SK-N-DZ (cell line): ENCODE data around the gene PPP2R3A. TPM values are rescaled to one million over a fixed set of nuclear protein-coding genes. Genes with fewer than 3 reads are reported as not detected.
"Not testable (repeated sequence)": the region's sequence is repeated elsewhere in the genome, so short reads cannot be mapped to it uniquely, and the experiment has no call there.

ENCODE experiments used
- DNase-seq: peaks from one replicate; pipeline ENCODE4 v3.0.0-alpha.2; 2015; ENCODE audit warnings: low spot score
- polyA plus RNA-seq, 2 experiments: library from polyadenylated mRNA; depleted of rRNA; stranded (reverse); fragments of >200 nt; gene quantifications; 2 replicates each; pipeline ENCODE4 v1.2.3, GENCODE V29; 2014

The PPP2R3A gene, protein sequence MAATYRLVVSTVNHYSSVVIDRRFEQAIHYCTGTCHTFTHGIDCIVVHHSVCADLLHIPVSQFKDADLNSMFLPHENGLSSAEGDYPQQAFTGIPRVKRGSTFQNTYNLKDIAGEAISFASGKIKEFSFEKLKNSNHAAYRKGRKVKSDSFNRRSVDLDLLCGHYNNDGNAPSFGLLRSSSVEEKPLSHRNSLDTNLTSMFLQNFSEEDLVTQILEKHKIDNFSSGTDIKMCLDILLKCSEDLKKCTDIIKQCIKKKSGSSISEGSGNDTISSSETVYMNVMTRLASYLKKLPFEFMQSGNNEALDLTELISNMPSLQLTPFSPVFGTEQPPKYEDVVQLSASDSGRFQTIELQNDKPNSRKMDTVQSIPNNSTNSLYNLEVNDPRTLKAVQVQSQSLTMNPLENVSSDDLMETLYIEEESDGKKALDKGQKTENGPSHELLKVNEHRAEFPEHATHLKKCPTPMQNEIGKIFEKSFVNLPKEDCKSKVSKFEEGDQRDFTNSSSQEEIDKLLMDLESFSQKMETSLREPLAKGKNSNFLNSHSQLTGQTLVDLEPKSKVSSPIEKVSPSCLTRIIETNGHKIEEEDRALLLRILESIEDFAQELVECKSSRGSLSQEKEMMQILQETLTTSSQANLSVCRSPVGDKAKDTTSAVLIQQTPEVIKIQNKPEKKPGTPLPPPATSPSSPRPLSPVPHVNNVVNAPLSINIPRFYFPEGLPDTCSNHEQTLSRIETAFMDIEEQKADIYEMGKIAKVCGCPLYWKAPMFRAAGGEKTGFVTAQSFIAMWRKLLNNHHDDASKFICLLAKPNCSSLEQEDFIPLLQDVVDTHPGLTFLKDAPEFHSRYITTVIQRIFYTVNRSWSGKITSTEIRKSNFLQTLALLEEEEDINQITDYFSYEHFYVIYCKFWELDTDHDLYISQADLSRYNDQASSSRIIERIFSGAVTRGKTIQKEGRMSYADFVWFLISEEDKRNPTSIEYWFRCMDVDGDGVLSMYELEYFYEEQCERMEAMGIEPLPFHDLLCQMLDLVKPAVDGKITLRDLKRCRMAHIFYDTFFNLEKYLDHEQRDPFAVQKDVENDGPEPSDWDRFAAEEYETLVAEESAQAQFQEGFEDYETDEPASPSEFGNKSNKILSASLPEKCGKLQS (N-terminal part only)
- polyA plus RNA-seq (2014; cell fraction: cytosol; rRNA removed): 3.9 and 4.0 TPM in 2 replicates
- 1.8 and 2.8 TPM in 2 replicates for polyA plus RNA-seq (2014; cell fraction: nucleus; rRNA removed)

- peak; percentile 90 for DNase-seq
These were observed at the start of gene PPP2R3A for GRCh38 chr3:135965506-135966270. TSS of gene PPP2R3A (plus strand) at chr3:135965728. CDS start at chr3:136001499, 35,771 bp downstream.

GRCh38 chr3:135916310-135916709 lies 49.2 kb upstream of the PPP2R3A start:
- DNase-seq: no peak

DNA sequence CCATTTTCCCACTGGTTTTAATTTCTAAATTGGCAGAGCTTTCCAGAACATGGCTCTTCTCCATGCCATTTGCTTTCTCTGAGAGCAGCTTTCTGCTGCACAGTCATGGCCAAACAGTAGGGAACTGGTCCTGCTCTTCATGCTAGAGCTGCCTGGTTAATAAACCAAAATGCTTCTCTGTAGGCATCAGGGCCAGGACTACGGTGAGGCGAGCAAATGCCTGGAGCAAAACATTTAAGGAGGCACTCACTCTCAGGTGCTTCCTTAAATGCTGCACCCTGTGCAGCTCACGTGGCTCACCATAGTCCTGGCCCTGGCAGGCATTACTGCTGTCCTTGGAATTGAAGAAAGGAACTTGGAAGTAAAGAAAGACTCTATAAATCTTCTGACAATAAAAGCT lies 48.5 kb upstream of the PPP2R3A start:
- DNase-seq: no peak

GRCh38 chr3:135917927-135918597 lies 47.5 kb upstream of the PPP2R3A start:
- no peak for DNase-seq

DNA sequence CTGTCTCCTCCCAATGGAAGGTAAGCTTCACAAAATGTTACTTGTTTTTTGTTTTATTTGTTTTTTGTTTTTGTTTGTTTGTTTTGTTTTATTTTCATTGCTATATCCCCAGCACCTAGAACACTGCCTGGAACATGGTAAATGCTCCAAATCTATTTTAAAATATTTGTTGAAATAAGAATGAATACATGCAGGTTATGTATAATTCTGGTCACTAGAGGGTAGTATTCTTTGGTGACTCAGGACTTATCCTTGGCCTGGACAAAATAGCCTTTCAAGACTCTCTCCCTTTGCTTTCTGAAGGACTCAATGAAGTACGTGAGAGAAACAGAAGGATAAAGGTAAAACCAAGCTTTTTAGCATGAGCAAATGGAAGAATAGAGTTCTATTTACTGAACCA lies 46.9 kb upstream of the PPP2R3A start:
- DNase-seq: no peak

DNA sequence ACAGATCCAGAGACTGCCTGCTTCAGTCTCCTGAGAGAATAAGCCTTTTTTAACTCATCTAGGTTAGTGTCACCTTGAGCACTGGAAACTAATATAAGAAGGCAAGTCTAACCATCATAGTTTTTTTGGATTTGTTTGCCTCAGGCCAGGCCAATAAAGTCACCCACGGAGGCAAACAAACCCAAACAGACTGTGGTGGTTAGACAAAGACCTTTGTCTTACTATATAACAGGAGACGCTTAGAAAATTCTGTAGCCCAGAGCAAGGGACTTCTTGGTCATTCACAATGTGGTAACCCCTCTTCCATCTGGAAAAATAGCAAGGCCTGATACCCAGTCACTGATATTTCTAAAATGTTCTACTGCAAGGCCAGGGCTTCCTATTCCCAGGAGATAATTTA lies 45.3 kb upstream of the PPP2R3A start:
- DNase-seq: no peak

- DNase-seq: no peak
These were observed 42.7 kb upstream of the PPP2R3A start for GRCh38 chr3:135922903-135923250.

- no peak for DNase-seq
These were observed 41.0 kb upstream of the PPP2R3A start for GRCh38 chr3:135924506-135924905.

GRCh38 chr3:135926664-135927063 lies 38.9 kb upstream of the PPP2R3A start:
- DNase-seq: no peak

- DNase-seq: no peak
These were observed 38.4 kb upstream of the PPP2R3A start for GRCh38 chr3:135927155-135927554.

- no peak for DNase-seq
These were observed 35.9 kb upstream of the PPP2R3A start for GRCh38 chr3:135929670-135930069.

- DNase-seq: no peak
These were observed 35.3 kb upstream of the PPP2R3A start for GRCh38 chr3:135930255-135930654.

DNA sequence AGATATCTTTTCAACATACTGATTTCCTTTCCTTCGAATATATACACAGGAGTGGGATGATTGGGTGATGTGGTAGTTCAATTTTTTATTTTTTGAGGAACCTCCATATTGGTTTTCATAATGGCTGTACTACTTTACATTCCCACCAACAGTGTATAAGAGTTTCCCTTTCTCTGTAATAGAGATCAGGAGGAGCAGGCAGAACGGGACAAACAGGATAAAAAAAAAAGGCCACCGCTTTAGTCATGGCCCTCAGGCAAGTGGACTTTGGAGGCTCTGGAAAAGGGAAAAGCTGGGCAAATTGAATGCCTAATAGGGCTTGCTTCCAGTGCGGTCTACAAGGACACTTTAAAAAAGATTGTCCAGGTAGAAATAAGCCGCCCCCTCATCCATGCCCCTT lies 30.4 kb upstream of the PPP2R3A start:
- DNase-seq: not testable (repeated sequence)

GRCh38 chr3:135937766-135938165 lies 27.8 kb upstream of the PPP2R3A start:
- DNase-seq: not testable (repeated sequence)

- no peak for DNase-seq
These were observed 20.7 kb upstream of the PPP2R3A start for GRCh38 chr3:135944831-135945230.

GRCh38 chr3:135950941-135951340 lies 14.6 kb upstream of the PPP2R3A start:
- no peak for DNase-seq

DNA sequence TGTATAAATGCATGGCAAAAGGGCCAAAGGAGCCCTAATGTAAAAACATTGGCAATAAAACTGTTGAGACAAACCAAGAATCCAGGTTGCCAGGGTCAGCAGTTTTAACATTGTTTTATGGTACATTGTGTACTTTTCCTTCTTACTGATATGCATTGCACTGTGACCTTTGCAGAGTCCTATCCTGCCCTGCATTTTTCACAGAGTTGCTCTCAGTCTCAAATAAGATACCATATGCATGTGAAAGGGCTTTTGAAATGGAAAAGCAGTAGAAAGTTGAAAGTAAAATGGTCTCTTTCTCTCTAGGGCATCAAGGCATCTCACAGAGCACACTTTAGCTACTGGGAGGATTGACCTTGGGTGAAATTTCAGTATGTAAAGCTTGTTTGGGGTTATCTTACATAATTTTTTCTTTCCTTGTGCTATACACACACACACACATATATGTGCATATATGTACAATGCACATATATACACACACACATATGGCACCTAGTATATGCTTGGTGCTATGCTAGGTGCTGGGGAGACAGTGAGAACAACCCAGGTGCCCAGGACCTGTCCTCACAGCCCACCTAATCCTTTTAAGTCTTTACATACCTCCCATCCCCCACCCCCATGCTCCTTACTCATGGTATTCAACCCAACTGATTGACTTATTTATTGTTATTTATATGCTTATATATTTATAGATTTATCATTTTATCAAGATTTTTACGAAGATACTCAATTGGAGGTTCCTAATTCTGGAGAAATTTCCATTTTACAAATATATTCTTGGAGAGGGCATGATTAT lies 1.2 kb upstream of the PPP2R3A start:
- no peak for DNase-seq

DNA sequence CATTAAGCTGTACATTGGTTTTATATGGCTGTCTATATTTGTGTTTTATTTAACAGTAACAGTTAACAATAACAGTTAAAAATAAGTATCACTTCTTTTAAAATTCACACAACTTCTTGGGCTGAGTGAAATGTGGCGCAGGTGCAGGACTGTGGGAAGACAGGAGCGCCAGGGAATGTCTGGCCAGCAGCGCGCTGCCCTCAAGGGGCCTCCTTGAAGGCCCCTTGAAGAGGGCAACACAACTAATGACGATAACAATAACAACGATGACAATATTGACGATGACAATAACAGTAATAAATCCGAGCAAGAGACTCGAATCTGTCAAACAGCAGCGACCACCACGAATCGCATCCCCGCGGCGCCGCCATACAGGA lies 411 bp upstream of the PPP2R3A start:
- no peak for DNase-seq

DNA sequence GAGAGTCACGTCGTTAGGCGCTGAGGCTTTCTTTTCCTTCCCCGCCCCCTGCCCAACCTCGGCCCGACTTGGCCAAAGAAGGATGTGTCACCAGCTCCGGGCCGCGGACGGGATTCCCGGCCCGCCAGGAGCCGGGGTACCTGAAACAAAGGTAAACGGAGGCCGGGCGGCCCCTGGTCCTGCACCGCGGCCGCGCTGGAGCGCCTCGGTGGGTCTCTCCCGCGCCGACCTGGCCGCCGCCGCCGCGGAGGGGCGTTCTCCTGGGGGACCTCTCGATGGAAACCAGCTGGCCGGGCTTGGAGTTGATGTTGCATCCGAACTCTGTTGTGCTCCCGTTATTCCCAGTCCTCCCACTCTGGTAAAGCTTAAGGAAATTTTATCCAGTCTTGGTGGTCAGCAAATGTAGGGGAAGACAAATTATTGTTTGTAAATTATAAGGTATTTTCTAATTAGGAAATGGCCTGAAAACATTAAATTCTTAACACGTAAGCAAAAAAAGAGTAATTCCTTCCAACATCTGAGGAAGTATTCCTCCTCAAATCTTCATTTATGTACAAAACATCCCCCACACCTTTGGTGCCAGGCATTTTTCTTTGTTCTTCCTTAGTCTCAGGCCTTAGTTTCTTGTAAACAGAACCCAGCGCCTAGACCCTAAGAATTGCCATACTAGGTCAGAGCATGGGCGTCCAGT lies 888 bp downstream of the PPP2R3A start:
- DNase-seq: peak; percentile 47
